ENCODE data around the gene TAS2R1.

The TAS2R1 gene

DNA sequence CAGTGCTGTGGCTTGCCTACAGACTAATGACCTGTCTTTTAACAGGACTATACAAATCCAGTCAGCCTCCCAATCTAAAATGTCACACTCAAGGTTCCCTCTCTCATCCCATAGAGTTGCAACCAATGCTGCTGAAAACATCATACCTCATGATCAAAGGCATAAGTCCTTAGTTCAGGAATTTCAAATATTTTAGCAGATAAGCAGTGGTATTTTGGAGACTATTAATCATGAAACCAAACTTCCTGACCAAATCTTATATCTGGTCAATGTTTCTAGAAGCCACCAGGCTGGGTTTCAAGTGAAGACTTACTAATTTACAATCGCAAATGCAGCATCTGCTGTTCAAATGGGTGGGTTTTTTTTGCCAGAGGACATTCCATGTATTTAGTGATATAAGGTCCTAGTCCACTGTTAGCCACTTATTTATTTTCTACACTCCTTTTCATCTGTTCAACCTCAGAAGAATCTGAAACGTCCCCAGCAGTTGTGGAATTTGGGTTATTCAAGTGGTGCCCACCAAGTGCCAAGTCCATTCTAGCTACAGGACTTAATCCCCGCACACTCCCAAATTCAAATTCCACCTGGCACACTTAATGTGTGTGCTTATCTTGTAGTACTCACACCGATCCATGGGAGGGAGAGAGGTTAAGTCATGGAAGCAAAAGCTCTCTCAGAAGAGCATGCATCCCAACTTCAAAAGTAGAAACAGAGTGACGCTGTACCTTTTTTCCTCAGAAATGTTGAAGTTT, 5.8 kb downstream of the TAS2R1 start:
- no peak overlapping the region for H3K27ac ChIP-seq
- no peak for TF ChIP-seq ZFX (IDR thresholded peaks at IDR 0.05)
- TF ChIP-seq, protein P1, sequence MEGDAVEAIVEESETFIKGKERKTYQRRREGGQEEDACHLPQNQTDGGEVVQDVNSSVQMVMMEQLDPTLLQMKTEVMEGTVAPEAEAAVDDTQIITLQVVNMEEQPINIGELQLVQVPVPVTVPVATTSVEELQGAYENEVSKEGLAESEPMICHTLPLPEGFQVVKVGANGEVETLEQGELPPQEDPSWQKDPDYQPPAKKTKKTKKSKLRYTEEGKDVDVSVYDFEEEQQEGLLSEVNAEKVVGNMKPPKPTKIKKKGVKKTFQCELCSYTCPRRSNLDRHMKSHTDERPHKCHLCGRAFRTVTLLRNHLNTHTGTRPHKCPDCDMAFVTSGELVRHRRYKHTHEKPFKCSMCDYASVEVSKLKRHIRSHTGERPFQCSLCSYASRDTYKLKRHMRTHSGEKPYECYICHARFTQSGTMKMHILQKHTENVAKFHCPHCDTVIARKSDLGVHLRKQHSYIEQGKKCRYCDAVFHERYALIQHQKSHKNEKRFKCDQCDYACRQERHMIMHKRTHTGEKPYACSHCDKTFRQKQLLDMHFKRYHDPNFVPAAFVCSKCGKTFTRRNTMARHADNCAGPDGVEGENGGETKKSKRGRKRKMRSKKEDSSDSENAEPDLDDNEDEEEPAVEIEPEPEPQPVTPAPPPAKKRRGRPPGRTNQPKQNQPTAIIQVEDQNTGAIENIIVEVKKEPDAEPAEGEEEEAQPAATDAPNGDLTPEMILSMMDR (conservative IDR thresholded peaks at IDR 0.05): no peak

- H3K27ac ChIP-seq: no peak overlapping the region
- no peak for TF ChIP-seq ZFX (IDR thresholded peaks at IDR 0.05)
- TF ChIP-seq, protein P1 (conservative IDR thresholded peaks at IDR 0.05): no peak
These were observed 6.5 kb downstream of the TAS2R1 start for GRCh38 chr5:9623661-9624060.

DNA sequence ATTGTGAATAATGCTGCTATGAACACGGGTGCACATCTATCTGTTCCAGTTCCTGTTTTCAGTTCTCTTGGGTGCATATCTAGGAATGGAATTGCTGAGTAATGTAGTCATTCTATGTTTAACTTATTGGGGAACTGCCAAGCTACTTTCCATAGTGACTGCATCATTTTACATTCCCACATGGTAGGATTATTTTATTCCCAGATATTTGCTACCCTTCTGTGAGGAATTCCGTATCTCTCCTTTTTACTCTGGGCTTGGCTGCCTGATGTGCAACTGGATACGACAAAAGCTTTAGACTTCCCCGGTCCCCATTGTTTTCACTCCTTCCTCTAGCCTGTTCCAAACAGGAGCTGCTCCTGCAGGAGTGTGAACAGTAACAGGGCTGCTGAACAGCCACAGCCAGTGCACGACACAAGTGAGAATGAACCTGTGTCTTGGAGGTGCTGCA, 7.2 kb downstream of the TAS2R1 start:
- TF ChIP-seq ZFX (IDR thresholded peaks at IDR 0.05): no peak
- H3K27ac ChIP-seq: no peak overlapping the region

DNA sequence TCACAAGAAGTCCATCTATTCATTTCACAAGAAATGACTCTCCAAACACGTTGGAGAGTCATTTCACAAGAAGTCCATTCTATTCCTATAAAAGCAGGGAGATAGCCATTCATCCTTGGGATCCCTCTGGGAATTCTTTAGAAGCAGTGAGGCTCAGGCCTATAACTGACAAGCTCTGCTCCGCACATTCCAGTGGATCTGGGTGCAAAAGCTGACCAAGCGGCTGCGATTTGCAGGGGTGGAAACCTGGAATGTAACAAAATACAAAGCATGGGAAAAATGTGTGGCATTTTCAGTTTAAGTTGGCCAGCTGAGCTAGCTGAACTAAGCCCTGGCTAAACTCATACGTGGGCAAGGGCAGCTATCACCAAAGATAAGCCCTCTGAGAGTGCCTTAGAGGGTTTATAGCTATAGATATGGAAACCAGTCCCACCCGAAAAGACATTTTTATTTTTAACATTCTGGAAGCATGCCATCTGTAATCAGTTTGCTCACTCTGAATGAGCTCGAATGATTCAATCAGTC, 8.7 kb downstream of the TAS2R1 start:
- H3K27ac ChIP-seq: no peak overlapping the region
- TF ChIP-seq, protein P1 (conservative IDR thresholded peaks at IDR 0.05): no peak
- TF ChIP-seq ZFX (IDR thresholded peaks at IDR 0.05): no peak

DNA sequence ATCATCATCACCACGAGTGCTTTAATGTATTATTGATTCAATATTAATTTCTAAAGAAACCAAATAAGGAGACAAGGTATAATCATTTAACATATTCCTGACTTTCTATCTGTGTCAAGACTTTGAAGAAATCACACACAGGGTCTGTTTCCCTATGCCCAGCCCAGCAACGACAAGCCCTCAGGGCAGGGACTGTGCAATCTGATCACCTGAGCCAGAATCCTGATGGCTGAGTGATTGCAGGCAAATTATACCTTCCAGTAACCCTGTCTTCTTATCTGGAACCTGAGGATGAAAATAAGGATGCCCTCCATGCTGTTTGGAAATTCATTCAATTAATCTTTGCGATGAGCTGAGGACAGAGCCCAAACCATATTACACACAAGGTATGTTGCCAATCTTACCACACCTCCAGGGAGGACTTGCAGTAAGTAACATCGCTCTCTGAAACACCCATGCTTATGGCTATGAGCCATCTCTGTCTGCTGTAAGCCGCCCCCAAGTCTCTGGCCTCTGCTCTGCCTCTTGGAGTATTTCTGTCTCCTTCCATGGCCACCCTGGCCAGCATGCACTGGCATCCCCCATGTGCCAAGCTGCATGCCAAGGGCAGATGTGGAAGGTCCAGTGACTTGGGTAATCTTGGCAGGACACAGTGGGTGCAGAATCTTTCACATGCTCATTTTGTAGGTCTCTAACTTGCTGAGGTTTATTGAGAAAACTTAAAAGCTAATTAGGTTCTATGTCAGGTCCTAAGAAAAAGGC, 10.6 kb downstream of the TAS2R1 start:
- TF ChIP-seq ZFX (IDR thresholded peaks at IDR 0.05): no peak
- TF ChIP-seq, protein P1 (conservative IDR thresholded peaks at IDR 0.05): no peak
- H3K27ac ChIP-seq: no peak overlapping the region

- no peak overlapping the region for H3K27ac ChIP-seq
- TF ChIP-seq, protein P1 (conservative IDR thresholded peaks at IDR 0.05): peak; percentile 19
- TF ChIP-seq ZFX (IDR thresholded peaks at IDR 0.05): no peak
These were observed 12.2 kb downstream of the TAS2R1 start for GRCh38 chr5:9617739-9618504.

GRCh38 chr5:9617221-9617620, 12.9 kb downstream of the TAS2R1 start:
- H3K27ac ChIP-seq: no peak overlapping the region
- TF ChIP-seq, protein P1 (conservative IDR thresholded peaks at IDR 0.05): no peak
- no peak for TF ChIP-seq ZFX (IDR thresholded peaks at IDR 0.05)

All from C4-2B (cell line).